GM10847 (cell line): Measurements from ENCODE around the gene VPS33A.

Source experiments
- POLR2A ChIP-seq: IDR thresholded peaks from 2 replicates; pipeline ENCODE4 v1.6.1; 2011; ENCODE audit not compliant: insufficient read length; ENCODE audit errors: extremely low read depth

Gene VPS33A

DNA sequence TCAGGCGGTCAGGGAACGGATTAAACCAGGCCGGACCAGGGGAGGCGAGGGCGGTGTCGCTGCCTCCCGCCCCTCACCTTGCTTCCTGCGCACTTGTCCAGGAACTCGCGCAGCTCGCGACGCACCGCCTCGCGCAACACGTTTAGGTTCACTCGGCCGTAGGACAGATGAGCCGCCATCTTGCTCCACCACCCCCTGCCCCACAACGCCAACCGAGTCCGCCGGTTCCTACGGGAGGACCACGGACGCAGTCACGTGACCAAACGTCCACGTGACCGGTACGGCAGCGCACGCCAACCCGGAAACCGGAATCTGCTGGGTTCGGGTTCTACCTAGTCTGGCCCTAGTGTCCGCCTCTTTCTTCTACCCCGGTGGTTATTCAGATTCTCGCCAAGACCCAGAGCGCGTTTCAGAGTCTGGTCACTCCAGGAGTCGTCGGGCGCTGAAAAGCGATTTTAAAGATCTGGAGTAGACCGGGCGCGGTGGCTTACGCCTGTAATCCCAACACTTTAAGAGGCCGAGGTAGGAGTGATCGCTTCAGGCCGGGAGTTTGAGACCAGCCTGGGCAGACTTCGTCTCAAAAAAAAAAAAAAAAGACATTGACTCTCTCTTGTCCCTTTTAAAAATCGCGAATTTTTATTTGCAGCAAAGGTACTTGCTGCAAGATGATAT, at the start of gene VPS33A:
VPS33A (minus strand) TSS at position 265 of the 672 bp plus-strand sequence; CDS start at position 179, 86 bp downstream.
- TF ChIP-seq POLR2A: peak; percentile 79

DNA sequence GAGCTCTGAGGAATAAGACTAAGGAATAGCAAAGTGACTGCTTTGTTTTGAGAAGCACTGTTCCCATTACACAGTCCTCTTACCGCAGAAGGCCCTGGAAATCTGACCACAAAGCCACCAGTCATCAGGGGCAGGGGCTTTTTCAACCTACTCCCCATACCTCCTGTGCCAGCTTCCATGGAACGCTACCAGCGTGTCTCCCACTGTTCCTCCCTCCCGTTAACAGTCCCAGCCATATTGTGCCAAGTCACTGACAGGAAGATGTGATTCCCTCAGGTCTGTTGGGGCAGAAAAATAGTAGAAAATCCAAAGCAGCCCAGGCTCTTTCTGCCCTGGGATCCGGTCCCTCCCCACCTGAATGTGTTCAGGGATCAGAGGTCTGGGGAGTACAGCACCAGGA, 46.6 kb upstream of the VPS33A start:
- no peak for TF ChIP-seq POLR2A

DNA sequence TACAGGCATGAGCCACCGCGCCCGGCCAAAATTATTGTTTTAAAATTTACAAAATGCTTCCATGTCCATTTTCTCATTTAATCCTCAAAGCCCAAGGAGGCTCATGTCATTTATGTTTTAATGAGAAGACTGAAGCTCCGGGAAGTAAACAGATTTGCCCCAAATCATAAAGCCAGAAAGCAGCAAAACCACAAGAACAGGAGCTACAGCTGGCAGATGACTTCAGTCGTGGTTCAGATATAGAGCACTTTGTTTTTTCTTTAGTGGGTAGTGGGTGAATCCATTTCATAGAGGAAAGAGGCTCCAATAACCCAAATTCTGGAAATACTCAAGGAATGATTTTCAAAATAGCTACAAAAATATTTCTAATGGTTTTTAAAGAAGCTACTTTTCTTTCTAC, 45.4 kb upstream of the VPS33A start:
- TF ChIP-seq POLR2A: no peak

DNA sequence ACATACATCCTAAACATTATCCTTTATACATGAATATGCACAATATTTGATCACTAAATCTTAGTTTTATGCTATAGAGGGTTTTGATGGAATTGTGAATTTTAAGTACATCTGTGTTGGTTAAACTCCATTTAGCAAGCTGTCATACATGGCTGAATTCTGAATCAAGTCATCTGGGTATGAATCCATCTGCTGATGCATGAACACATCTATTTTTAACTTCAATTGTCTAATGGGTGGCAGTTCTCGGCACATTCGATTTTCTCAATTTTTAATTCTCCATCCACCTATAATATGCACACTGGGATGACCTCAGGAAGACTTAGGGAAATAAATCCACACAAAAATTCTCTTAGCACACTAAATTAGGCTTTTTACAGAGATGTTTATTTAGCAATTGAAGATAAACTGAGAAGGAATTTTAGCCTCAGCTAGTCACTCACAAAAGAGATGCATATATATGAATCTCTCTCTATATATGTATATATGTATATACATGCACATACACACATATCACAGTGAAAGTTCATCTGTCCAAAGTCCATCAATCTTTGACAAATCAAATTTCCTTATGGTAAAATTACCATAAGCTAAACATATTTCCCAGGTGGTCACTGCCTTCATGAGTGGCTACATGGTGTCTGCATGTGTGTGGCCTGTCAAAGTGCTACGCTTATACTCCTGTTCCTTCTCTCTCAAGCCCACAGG, 44.5 kb upstream of the VPS33A start:
- TF ChIP-seq POLR2A: no peak

DNA sequence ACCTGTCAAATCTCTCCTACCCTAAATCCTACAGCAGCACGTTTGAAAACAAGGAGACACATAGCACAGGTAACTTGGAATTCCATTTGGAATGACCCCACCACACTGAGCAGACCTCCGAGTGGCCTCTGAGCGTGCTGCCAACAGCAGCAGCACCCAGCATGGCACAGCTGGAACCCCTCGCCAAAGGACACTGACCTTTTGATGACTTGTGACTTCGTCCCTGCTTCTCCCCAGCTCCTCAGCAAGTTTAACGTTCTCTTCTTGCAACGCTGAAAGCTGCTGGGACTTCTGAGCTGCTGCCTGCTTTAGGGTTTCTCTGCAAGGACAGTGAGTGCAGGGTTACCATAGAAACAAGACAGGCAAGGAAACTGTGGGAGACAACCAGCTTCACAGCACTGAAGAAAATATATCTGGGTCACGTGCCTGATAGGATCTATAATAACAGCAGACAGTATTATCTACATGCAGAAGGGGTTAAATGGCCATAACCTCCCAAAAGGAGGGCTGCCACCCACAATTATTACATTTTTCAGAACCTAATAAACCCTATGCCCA, 43.3 kb upstream of the VPS33A start:
- no peak for TF ChIP-seq POLR2A

DNA sequence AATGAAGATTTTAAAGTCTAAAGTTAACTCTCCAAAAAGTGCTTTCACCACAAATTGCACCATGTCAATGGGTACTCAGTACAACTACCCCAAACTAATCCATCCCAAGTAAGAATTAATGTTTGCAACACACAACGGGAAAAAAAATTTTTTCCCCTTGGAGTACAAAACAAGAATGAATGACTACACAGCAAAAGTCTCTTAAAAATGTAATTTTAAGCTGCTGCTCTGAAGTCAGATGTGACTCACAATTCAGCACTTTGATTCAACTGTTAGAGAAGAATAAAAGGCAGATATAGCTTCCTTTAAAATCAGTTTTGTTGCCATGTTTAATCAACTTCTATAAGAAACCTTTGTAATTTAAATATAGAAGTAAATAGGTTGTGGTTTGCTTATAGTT, 42.5 kb upstream of the VPS33A start:
- no peak for TF ChIP-seq POLR2A

DNA sequence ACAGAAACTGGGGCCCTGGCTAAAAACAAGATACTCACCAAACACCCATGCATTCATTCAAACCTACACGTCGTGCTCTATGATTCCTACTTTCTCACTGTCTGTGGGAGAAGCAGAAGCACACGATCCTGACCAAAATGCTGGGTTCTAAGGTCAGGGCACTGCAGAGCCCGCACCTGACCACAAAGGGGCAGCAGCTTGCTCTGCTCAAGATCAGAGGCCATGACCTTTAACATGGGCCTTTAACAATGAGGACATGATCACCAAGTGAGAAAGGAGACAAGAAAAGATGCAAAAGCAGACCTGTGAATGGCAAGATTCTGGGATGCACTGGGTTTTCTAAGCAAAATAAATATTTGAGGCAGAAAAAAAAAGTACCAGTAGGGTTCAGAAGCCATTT, 40.1 kb upstream of the VPS33A start:
- TF ChIP-seq POLR2A: no peak

DNA sequence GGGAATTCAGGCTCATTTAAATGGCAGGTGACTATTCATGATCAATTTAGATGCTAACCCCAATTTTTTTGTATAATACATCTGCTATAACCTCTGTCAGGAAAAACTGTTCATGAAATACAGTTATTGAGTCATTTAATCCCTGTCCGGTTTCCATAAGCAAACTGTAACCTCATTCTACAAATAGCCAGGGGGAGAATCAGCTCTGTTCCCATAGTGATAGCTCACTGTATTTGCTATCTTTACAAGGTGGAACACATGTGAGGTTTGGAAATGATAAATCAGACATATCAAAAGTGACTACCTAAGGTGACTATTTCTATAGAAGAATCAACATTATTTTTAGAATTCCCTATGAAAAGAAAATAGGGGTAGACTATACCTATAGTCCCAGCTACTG, 38.6 kb upstream of the VPS33A start:
- TF ChIP-seq POLR2A: no peak

DNA sequence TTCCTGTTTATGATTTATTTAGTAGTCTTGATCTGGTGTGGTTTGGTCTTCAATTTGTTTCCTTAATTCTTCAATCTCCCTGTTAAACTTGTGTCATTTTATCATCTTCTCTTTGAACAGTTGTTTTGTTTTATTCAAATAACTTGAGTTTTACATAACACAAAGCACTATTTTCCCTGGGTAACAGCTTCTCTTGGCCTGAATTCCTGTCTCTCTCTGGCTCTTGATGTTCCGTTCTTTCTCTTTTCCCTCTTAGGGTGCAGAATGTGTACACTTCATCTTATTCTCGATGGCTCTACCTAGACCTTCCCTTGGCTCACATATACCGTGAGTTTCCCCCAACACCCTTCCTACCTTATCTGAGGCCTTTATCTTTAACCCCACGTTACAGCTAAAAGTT, 36.8 kb upstream of the VPS33A start:
- TF ChIP-seq POLR2A: no peak

DNA sequence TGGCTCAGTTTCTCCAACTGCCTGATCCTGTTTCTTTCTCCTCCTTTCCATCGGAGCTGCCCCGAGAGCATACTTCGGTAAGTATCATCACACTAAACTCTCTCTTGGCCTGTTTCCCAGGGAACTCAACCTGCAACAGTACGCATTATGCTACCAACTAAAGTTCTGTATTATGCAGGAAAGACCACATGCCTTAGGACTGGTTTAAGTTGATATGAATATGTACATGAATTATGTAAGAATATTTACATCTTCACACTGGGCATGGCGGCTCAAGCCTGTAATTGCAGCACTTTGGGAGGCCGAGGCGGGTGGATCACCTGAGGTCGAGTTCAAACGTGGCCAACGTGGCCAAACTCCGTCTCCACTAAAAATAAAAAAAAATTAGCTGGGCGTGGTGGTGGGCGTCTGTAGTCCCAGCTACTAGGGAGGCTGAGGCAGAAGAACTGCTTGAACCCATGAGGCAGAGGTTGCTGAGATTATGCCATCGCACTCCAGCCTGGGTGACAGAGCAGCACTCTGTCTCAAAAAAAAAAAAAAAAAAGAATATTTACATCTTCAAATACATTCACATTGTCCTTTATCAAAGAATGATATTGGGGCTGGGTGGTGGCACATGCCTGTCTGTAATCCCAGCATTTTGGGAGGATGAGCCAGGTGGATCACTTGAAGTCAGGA, 31.9 kb upstream of the VPS33A start:
- TF ChIP-seq POLR2A: no peak

DNA sequence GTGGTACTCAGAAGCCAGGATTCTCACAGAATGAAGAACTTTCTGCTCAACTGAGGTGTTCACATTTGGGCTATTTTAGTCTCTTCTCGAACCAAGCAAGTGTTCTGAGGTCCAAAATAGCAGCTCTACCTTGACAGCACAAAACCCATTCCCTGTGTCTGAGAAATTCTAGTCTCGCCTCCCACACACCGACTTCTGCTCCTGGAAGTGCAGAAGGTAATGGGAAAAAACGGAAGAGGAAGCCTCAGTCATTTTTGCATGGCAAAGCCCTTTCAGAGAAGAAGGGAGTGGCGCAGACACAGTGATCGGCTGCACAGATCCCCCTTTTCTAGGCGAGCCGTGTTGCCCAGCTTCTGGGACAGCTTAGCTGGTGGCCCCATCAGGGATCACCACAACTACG, 31.2 kb upstream of the VPS33A start:
- TF ChIP-seq POLR2A: no peak

DNA sequence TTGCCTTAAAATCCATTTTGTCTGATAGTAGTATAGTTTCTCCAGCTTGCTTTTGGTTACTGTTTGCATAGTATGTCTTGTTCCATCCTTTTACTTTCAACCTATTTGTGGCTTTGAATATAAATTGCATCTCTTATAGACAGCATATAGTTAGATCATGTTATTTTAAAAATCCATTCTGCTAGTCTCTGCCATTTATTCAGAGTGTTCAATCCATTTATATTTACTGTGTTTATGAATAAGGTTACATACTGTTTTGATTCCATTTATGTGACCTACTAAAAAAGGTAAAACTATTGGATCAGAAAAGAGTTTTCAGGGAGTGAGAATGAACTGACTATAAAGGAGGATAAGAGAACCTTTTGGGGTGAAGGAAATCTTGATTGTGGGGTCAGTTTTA, 29.6 kb upstream of the VPS33A start:
- no peak for TF ChIP-seq POLR2A

DNA sequence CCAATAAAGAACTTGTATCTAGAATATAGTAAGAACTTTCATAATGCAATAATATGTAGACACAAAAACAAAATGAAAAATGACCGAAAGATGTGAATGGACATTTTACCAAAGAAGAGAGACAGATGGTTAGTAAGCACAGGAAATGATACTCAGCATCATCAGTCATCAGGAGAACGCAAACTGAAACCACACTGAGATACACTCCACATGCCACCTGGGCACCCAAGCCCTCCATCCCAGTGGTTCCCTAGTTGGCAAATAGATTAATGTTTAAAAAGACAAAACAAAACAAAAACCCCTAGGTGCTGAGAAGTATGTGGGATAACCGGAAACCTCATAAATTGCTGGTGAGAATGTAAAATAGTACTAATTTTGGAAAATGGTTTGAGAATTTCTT, 26.8 kb upstream of the VPS33A start:
- no peak for TF ChIP-seq POLR2A

DNA sequence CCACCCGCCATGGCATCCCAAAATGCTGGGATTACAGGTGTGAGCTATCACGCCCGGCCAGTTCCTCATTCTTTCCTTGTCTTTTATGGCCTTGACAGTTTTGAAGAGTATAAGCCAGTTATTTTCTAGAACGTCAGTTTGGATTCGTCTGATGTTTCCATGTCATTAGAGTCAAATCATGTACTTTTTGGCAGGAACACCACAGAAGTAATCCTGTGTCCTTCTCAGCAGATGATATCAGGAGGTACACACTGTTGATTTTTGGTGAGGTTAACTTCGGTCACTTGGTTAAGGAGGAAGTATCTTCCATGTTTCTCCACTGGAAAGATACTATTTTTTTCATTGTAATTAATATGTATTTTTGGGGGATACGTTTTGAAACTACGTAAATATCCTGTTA, 25.1 kb upstream of the VPS33A start:
- TF ChIP-seq POLR2A: no peak

DNA sequence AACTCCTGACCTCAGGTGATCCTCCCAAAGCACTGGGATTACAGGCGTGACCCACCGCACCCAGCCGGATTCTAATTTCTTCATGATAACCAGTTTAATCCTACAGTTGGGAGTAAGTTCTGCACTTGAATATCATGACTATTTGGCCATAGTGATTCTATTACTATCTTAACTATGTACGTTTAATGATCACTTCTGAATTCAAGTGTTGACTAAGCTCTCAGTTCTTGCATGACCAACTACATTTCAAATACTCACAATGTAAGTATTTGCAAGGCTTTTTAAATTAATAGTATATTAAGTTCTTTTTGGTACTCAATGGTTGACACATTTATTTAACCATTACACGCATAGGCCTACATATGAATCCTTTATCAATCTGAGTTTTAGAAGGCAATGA, 17.4 kb upstream of the VPS33A start:
- no peak for TF ChIP-seq POLR2A

DNA sequence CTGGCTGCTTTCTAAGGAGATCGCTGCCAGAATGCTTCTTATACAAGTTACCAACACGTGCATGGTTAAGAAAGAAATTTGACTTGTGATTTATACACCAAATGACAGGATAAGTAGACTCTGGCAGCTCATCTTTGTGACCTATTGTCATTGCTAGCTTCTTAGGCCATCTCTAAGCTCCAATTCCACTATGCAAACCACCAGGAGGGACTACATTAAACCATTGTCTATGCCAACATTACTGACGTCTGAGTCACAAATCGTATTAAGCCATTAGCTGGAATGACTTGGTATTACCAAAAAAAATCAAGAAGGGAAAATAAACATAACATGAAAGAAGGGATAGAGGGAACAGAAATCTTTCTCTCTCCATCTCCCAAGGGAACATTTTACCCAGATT, 15.8 kb upstream of the VPS33A start:
- TF ChIP-seq POLR2A: no peak
